Nephron (organoid): ENCODE measurements around the gene CYSTM1.

Source experiments
- H3K27ac Mint-ChIP-seq, 3 experiments: 2 replicates each; pipeline ENCODE4 v1.8.0; 2020; ENCODE audit warnings: mixed read lengths in 3 of 3, mild to moderate bottlenecking in 2 of 3, moderate library complexity in 1 of 3
- H3K27me3 Mint-ChIP-seq: 2 replicates; pipeline ENCODE4 v1.8.0; 2021; ENCODE audit warnings: low read depth, mild to moderate bottlenecking, moderate library complexity, mixed read lengths
- H3K36me3 Mint-ChIP-seq: 2 replicates; pipeline ENCODE4 v1.8.0; 2020; ENCODE audit warnings: low read depth, mixed read lengths
- H3K4me1 Mint-ChIP-seq: 2 replicates; pipeline ENCODE4 v1.8.0; 2020; ENCODE audit warnings: mixed read lengths
- H3K4me3 Mint-ChIP-seq, 3 experiments: 2 replicates each; pipeline ENCODE4 v1.8.0; 2020; ENCODE audit warnings: mild to moderate bottlenecking in 3 of 3, mixed read lengths in 3 of 3, moderate library complexity in 2 of 3
- H3K9me3 Mint-ChIP-seq: 2 replicates; pipeline ENCODE4 v1.8.0; 2020; ENCODE audit warnings: mixed read lengths
- TF ChIP-seq, protein P1 (sequence below), 3 experiments: fragments of 200-600 bp; sonication (generic); IDR thresholded peaks; one replicate each; pipeline ENCODE4 v1.5.0; 2021; ENCODE audit warnings: antibody characterized with exemption in 3 of 3; ENCODE audit not compliant: unreplicated experiment in 3 of 3

The CYSTM1 gene

DNA sequence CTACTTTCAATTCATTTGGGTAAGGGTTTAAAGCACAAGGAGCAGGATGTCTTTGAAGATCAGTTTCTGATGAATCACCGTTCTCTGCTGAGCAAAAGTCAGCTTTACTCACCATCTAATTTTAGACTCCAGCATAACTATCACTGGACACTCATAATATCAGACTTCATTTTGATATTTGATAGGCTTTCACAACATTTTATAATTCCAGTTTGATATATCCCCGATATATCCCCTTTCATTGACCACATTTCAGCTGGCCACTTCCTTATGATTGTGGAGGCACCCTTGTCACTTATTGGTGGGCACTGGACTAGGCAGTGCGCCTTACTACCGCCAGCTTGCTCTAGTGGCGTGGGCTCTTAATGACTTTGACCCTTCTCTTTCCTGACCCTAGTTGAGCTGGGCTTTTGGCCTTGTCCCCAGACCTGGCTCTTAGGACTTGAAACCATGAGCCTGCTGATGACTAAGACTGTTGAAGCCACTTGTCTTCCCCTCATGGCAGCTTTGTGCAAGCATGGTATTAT is 46.8 kb downstream of the CYSTM1 start:
- TF ChIP-seq, protein P1, sequence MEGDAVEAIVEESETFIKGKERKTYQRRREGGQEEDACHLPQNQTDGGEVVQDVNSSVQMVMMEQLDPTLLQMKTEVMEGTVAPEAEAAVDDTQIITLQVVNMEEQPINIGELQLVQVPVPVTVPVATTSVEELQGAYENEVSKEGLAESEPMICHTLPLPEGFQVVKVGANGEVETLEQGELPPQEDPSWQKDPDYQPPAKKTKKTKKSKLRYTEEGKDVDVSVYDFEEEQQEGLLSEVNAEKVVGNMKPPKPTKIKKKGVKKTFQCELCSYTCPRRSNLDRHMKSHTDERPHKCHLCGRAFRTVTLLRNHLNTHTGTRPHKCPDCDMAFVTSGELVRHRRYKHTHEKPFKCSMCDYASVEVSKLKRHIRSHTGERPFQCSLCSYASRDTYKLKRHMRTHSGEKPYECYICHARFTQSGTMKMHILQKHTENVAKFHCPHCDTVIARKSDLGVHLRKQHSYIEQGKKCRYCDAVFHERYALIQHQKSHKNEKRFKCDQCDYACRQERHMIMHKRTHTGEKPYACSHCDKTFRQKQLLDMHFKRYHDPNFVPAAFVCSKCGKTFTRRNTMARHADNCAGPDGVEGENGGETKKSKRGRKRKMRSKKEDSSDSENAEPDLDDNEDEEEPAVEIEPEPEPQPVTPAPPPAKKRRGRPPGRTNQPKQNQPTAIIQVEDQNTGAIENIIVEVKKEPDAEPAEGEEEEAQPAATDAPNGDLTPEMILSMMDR (IDR thresholded peaks at IDR 0.05; ENCODE audit: unreplicated experiment in 3 of 3) = no peak
- Mint-ChIP-seq H3K27me3 (peaks cover under 1% of the 10 kb centered on the region), H3K4me1 (peaks cover 16% of the 10 kb centered on the region), H3K27ac (peak overlapping the region in 1 of 3 experiments; percentile 46), H3K4me3 (no peak overlapping the region), H3K36me3 (no peaks in the 10 kb centered on the region), H3K9me3 (no peaks in the 10 kb centered on the region)

DNA sequence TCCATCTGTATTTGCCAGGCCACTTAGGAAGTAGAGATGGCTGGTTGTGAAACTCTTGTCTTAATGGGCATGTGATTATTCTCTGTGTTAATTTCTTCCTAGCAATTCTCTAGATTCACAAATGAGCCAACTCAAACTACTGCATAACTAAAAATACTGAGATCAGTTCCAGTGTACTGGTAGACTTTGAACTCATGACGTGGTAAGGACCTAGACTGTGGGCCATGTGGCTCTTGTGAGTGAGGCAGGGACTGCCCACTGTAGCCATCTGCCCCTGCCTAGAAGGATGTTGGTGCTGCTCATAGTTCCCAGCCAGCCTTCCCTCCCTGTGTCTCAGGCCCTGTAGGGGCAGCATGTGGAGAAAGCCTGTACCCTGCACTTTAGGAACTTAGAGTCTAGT is 47.4 kb downstream of the CYSTM1 start:
- TF ChIP-seq, protein P1 (IDR thresholded peaks at IDR 0.05; ENCODE audit: unreplicated experiment in 3 of 3) = no peak
- H3K36me3 Mint-ChIP-seq = no peaks in the 10 kb centered on the region
- H3K27ac Mint-ChIP-seq = peak overlapping the region in 2 of 3 experiments; percentile 11 to 46
- H3K4me1 Mint-ChIP-seq = peaks cover 16% of the 10 kb centered on the region
- peaks cover 6% of the 10 kb centered on the region for H3K27me3 Mint-ChIP-seq
- H3K4me3 Mint-ChIP-seq = no peak overlapping the region
- no peaks in the 10 kb centered on the region for H3K9me3 Mint-ChIP-seq

DNA sequence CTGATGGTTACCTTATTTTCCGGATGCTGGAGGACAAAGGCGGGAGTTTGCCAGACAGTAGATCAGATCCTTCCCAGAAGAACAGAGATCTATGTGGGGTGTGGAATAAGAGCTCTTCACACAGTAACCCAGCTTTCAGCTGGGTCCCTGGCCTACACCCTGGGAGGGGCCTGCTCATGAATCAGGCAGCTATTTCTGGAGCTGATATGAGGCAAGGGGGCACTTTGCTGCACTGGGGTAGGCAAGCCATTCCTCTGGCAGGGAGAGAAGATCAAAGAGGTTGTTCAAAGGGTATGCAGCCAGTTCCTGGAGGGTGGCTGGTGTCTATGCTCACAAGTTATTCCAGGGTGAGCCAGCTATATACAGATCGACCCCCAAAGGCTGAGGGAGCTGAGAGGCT is 48.6 kb downstream of the CYSTM1 start:
- H3K9me3 Mint-ChIP-seq = no peaks in the 10 kb centered on the region
- H3K27ac Mint-ChIP-seq = no peak overlapping the region
- H3K4me1 Mint-ChIP-seq = peaks cover 16% of the 10 kb centered on the region
- TF ChIP-seq, protein P1 (IDR thresholded peaks at IDR 0.05; ENCODE audit: unreplicated experiment in 3 of 3) = no peak
- H3K27me3 Mint-ChIP-seq = peaks cover 6% of the 10 kb centered on the region
- no peak overlapping the region for H3K4me3 Mint-ChIP-seq
- H3K36me3 Mint-ChIP-seq = no peaks in the 10 kb centered on the region

DNA sequence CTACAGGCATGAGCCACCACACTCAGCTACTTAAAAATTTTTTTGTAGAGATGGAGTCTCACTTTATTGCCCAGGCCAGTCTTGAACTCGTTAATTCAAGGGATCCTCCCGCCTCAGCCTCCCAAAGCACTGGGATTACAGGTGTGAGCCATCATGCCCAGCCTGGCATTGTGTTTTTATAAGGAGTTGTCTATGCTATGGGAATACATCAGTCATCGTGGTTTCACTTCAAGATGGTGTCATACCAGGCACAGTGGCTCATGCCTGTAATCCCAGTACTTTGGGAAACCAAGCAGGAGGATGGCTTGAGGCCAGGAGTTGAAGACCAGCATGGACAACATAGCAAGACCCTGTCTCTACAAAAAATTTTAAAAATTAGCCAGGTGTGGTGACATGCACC is 49.7 kb downstream of the CYSTM1 start:
- Mint-ChIP-seq H3K27me3 (peaks cover 6% of the 10 kb centered on the region), H3K9me3 (no peaks in the 10 kb centered on the region), H3K4me1 (peaks cover 12% of the 10 kb centered on the region), H3K27ac (no peak overlapping the region), H3K36me3 (no peaks in the 10 kb centered on the region), H3K4me3 (no peak overlapping the region)
- TF ChIP-seq, protein P1 (IDR thresholded peaks at IDR 0.05; ENCODE audit: unreplicated experiment in 3 of 3) = no peak

DNA sequence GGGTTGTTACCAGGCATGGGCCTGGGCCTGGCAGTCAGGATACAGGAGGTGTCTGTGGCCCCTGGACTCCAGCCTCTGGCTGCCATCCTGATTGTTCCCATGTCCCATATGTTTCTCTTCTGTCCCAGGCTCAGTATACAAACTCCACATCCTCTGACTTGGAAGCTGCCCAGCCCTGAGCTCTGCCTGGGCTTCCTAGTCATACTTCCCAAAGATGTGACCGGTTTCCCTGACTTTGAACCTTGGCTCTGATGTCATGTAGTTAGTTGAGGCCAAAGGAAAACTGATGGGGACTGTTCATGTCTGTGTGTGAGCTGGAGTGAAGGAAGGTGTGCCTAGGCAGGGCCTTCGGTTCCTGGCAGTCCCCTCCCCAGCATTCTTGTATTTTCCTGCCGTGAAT is 50.4 kb downstream of the CYSTM1 start:
- Mint-ChIP-seq H3K4me1 (peaks cover 6% of the 10 kb centered on the region), H3K27ac (no peak overlapping the region), H3K4me3 (no peak overlapping the region), H3K36me3 (no peaks in the 10 kb centered on the region), H3K9me3 (no peaks in the 10 kb centered on the region), H3K27me3 (peaks cover 6% of the 10 kb centered on the region)
- TF ChIP-seq, protein P1 (IDR thresholded peaks at IDR 0.05; ENCODE audit: unreplicated experiment in 3 of 3) = no peak

DNA sequence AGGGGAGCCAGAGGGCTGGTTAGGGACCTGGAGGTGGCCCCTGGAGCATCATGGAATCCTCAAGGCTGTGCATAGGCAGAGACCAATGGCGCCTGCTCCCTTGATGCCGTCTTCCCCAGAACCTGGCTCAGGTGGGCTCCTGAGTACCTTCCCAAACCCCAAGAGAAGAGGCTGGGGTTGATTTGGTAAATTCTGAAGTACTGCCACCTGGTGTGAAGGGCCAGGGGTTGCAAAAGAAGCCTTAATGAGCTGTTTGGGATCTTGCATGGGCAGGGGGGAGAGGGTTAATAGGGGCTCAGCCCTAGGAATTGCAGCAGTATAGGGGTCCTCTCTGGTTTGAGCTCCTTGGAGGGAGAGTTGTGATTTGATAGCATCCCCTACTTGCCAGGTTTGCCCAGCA is 52.1 kb downstream of the CYSTM1 start:
- no peak overlapping the region for H3K27ac Mint-ChIP-seq
- H3K9me3 Mint-ChIP-seq = no peaks in the 10 kb centered on the region
- H3K36me3 Mint-ChIP-seq = no peaks in the 10 kb centered on the region
- peaks cover 4% of the 10 kb centered on the region for H3K4me1 Mint-ChIP-seq
- H3K4me3 Mint-ChIP-seq = no peak overlapping the region
- TF ChIP-seq, protein P1 (IDR thresholded peaks at IDR 0.05; ENCODE audit: unreplicated experiment in 3 of 3) = no peak
- peaks cover 6% of the 10 kb centered on the region for H3K27me3 Mint-ChIP-seq
